ENCODE data around the gene C1orf159. TPM values are rescaled to one million over a fixed set of nuclear protein-coding genes. Genes with fewer than 3 reads are reported as not detected.
A peak's percentile ranks its signal among the peaks of the same experiment; 100 is the strongest.
"Not testable (repeated sequence)": the region's sequence is repeated elsewhere in the genome, so short reads cannot be mapped to it uniquely, and the experiment has no call there.

The C1orf159 gene
- total RNA-seq, 1 donor from 2014 or later = 8.0 TPM

DNA sequence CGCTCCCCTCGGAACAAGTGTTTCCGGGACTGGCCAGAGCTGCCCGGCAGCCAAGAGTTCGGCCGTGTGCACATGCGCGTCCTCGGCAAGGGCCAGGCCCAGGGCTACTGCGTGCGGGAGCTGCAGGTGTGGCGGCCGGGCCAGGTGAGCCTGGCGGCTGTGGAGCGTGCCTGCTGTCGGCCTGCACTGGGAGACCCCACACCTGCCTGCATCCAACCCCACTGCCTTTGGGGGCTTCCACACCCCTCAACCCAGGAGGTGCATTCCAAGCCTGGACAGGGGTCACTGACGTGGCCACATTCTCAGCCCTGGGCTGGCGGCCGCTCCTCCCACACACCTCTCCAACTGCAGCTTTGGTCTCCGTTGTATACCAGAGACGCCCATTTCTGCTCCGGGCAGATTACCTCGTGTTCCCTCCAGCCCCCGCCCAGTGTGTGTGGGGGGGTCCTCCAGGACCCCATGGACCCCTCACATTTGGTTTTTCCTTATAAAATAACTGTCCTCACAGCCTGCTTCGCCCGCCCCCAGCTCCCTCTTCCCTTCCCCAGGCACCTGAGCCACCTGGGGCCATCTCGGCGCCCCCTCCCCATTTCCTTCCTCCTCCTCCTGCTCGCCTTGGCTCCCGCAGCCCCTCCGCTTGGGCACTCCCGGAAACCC is 47.9 kb downstream of the C1orf159 start:
- Mint-ChIP-seq H3K9me3 (no peaks in the 10 kb centered on the region), H3K36me3 (no peaks in the 10 kb centered on the region), H3K4me1 (peaks cover 17% of the 10 kb centered on the region), H3K27ac (no peak overlapping the region), H3K27me3 (ENCODE audit: insufficient read depth, low read depth) (peaks cover 6% of the 10 kb centered on the region), H3K4me3 (peak overlapping the region; percentile 79)
- H3K27me3 ChIP-seq = peaks cover 79% of the 10 kb centered on the region
- TF ChIP-seq, protein P1, sequence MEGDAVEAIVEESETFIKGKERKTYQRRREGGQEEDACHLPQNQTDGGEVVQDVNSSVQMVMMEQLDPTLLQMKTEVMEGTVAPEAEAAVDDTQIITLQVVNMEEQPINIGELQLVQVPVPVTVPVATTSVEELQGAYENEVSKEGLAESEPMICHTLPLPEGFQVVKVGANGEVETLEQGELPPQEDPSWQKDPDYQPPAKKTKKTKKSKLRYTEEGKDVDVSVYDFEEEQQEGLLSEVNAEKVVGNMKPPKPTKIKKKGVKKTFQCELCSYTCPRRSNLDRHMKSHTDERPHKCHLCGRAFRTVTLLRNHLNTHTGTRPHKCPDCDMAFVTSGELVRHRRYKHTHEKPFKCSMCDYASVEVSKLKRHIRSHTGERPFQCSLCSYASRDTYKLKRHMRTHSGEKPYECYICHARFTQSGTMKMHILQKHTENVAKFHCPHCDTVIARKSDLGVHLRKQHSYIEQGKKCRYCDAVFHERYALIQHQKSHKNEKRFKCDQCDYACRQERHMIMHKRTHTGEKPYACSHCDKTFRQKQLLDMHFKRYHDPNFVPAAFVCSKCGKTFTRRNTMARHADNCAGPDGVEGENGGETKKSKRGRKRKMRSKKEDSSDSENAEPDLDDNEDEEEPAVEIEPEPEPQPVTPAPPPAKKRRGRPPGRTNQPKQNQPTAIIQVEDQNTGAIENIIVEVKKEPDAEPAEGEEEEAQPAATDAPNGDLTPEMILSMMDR (IDR thresholded peaks at IDR 0.05) = no peak
- no peak for TF ChIP-seq EZH2phosphoT487 (IDR thresholded peaks at IDR 0.05)
- TF ChIP-seq EZH2 (IDR thresholded peaks at IDR 0.05) = no peak
- peaks cover 21% of the 10 kb centered on the region for H4K20me1 ChIP-seq (ENCODE audit: low read depth)
- DNase-seq (ENCODE audit: low spot score) = no peak
- peaks cover 24% of the 10 kb centered on the region for H3F3A ChIP-seq (ENCODE audit: low read depth)
- no peaks in the 10 kb centered on the region for H3K36me3 ChIP-seq
- no peak overlapping the region for H3K9ac ChIP-seq
- no peaks in the 10 kb centered on the region for H3K79me2 ChIP-seq (ENCODE audit: low read depth)
- H3K27ac ChIP-seq = no peak overlapping the region
- H2AFZ ChIP-seq (replicated peaks) = no peak overlapping the region
- no peaks in the 10 kb centered on the region for H3K9me3 ChIP-seq (ENCODE audit: low read depth)
- H3K4me1 ChIP-seq = no peaks in the 10 kb centered on the region
- H3K4me3 ChIP-seq = peak overlapping the region; percentile 54
- peak overlapping the region; percentile 77 for H3K4me2 ChIP-seq

DNA sequence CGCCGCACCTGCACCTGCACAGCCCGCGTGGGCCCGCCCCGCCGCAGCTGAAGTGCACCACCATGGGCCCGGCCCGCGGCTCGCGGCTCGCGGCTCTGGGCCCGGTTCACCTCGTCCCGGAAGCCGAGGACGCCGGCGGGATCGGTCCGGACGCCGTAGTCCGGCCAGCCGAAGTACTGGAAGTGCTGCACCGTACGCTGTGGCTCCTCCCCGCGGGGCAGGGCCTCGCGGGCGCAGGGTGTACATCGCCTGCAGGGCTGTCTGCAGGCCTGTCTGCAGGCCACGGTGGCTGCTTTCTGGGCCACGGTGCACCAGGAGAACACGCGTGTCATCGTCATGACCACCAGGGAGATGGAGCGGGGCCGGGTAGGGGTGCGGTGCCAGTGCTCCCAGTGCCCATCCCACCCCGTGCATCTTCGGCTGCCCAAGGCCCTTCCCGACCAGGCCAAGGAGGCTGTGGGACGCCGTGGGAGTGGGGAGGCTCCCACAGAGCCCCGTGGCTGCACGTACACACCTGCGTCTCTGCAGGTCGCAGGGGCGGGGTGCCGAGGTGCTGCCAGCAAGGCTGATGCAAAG is 48.5 kb downstream of the C1orf159 start:
- Mint-ChIP-seq H3K36me3 (no peaks in the 10 kb centered on the region), H3K27me3 (ENCODE audit: insufficient read depth, low read depth) (peaks cover 8% of the 10 kb centered on the region), H3K27ac (no peak overlapping the region), H3K4me1 (peaks cover 17% of the 10 kb centered on the region), H3K9me3 (no peaks in the 10 kb centered on the region), H3K4me3 (no peak overlapping the region)
- Histone ChIP-seq H3F3A (ENCODE audit: low read depth) (peaks cover 25% of the 10 kb centered on the region), H3K36me3 (no peaks in the 10 kb centered on the region), H3K4me3 (no peak overlapping the region), H3K27ac (no peak overlapping the region), H3K4me2 (no peak overlapping the region), H3K9ac (no peak overlapping the region), H3K79me2 (ENCODE audit: low read depth) (no peaks in the 10 kb centered on the region), H3K9me3 (ENCODE audit: low read depth) (no peaks in the 10 kb centered on the region), H2AFZ (replicated peaks) (no peak overlapping the region), H3K27me3 (peaks cover 85% of the 10 kb centered on the region), H4K20me1 (ENCODE audit: low read depth) (peaks cover 26% of the 10 kb centered on the region), H3K4me1 (peaks cover 1% of the 10 kb centered on the region)
- no peak for DNase-seq (ENCODE audit: low spot score)
- TF ChIP-seq EZH2 (IDR thresholded peaks at IDR 0.05) (no peak), EZH2phosphoT487 (IDR thresholded peaks at IDR 0.05) (no peak)
- TF ChIP-seq, protein P1 (IDR thresholded peaks at IDR 0.05) = no peak

DNA sequence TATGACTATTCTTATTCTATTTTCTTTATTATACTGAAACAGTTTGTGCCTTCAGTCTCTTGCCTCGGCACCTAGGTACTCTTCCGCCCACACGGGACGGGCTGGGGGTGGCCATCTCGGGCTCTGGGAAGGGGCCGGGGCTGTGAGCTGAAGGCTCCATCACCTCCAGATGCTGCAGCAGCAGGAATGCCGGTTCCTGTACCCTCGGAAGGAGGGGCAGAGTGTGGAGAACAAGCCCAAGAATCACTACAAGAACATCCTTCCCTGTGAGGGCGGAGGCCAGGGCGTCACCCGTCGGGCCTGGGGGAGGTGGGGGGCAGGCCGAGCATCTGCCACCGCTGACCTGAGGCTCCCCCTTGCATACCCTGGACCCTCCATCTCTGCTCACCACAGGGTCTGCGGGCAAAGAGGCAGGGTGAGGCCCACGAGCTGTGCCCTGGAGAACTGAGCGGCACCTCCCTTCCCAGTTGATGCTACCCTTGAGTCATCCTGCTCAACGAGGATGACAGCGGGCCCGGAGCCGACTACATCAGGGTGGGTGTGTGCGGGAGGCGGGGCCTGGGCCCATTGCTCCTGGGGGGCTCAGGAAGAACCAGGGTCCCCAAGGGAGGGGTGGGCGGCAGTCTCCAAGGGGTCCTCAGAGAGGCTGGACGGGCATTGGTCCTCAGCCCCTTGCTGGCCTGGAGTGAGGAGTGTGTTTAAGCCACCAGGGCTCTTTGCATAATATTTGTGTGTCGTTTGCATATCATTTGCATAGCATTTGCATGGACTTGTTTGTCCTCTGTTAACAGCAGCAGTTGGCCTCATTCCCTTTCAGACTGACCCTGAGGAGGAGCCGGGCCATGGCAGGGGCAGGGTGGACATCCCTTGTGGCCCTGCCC is 49.2 kb downstream of the C1orf159 start:
- H3K27me3 ChIP-seq = peaks cover 92% of the 10 kb centered on the region
- no peak overlapping the region for H3K4me2 ChIP-seq
- H3K4me3 Mint-ChIP-seq = no peak overlapping the region
- H3F3A ChIP-seq (ENCODE audit: low read depth) = peaks cover 28% of the 10 kb centered on the region
- H3K36me3 ChIP-seq = no peaks in the 10 kb centered on the region
- H3K4me1 ChIP-seq = peaks cover 4% of the 10 kb centered on the region
- TF ChIP-seq EZH2phosphoT487 (IDR thresholded peaks at IDR 0.05) (no peak), EZH2 (IDR thresholded peaks at IDR 0.05) (no peak)
- TF ChIP-seq, protein P1 (IDR thresholded peaks at IDR 0.05) = no peak
- no peak overlapping the region for H2AFZ ChIP-seq (replicated peaks)
- H3K4me1 Mint-ChIP-seq = peaks cover 17% of the 10 kb centered on the region
- H4K20me1 ChIP-seq (ENCODE audit: low read depth) = peaks cover 29% of the 10 kb centered on the region
- H3K4me3 ChIP-seq = no peak overlapping the region
- no peaks in the 10 kb centered on the region for H3K9me3 ChIP-seq (ENCODE audit: low read depth)
- H3K9ac ChIP-seq = no peak overlapping the region
- H3K27me3 Mint-ChIP-seq (ENCODE audit: insufficient read depth, low read depth) = peaks cover 9% of the 10 kb centered on the region
- no peaks in the 10 kb centered on the region for H3K36me3 Mint-ChIP-seq
- H3K27ac Mint-ChIP-seq = no peak overlapping the region
- no peaks in the 10 kb centered on the region for H3K79me2 ChIP-seq (ENCODE audit: low read depth)
- H3K9me3 Mint-ChIP-seq = no peaks in the 10 kb centered on the region
- DNase-seq (ENCODE audit: low spot score) = no peak
- H3K27ac ChIP-seq = no peak overlapping the region

DNA sequence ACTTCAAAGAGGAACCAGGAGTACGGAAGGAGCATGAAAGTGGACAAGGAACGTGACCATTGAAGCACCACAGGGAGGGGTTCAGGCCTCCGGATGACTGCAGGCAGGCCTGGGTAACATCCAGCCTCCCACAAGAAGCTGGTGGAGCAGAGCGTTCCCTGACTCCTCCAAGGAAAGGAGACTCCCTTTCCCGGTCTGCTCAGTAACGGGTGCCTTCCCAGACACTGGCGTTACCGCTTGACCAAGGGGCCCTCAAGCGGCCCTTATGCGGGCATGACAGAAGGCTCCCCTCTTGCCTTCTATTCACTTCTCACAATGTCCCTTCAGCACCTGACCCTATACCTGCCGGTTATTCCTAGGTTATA is 50.0 kb downstream of the C1orf159 start:
- H3K4me3 ChIP-seq; H3K4me2 ChIP-seq; H3K79me2 ChIP-seq (ENCODE audit: low read depth); H3K4me3 Mint-ChIP-seq; H3K36me3 ChIP-seq; DNase-seq (ENCODE audit: low spot score); H3K9me3 ChIP-seq (ENCODE audit: low read depth); H3K9ac ChIP-seq; H3K4me1 ChIP-seq; H2AFZ ChIP-seq (replicated peaks); H3K27ac Mint-ChIP-seq; H3K9me3 Mint-ChIP-seq; H3K27ac ChIP-seq; H3K36me3 Mint-ChIP-seq: not testable (repeated sequence)
- peaks cover 28% of the 10 kb centered on the region for H3F3A ChIP-seq (ENCODE audit: low read depth)
- H3K27me3 ChIP-seq = peaks cover 96% of the 10 kb centered on the region
- Mint-ChIP-seq H3K4me1 (peaks cover 17% of the 10 kb centered on the region), H3K27me3 (ENCODE audit: insufficient read depth, low read depth) (peaks cover 11% of the 10 kb centered on the region)
- H4K20me1 ChIP-seq (ENCODE audit: low read depth) = peaks cover 32% of the 10 kb centered on the region

Measured in neural progenitor cell (in vitro differentiated cells).